ENCODE results near the gene SH3BGRL3. TPM values are rescaled to one million over a fixed set of nuclear protein-coding genes. Genes with fewer than 3 reads are reported as not detected.

The SH3BGRL3 gene
- total RNA-seq, 2 donors from 2014 or later = 38.2 to 43.1 TPM

DNA sequence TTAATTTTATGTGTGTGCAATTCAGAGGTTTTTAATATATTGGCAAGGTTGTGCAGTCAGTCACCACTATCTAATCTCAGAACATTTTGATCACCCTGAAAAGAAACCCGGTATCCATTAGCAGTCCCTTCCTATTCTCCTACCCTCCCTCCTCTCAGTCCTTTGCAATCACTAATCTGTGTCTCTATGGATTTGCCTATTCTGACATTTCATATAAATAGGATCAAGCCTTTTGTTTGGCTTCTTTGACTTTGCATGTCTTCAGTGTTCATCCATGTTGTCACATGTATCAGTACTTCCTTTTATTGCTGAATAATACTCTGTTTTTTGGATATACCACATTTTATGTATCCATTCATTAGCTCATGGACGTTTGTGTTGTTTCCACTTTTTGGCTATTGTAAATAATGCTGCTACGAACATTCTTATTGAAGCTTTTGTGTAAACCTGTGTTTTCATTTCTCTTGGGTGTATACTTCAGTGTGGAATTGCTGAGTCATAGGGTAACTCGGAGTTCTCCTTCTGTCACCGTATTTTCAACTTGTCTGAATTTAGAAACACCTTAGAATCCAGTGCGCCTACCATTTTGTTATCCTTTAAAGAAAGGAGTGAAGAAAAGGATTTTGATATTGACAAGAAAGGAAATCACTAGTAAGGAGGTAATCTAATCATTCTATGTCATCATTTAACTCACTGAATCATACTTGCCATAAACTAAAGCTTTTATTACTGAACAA lies 42.5 kb upstream of the SH3BGRL3 start:
- intact Hi-C loops (cut with DNase I) = no loop called here
- peaks cover 11% of the 10 kb centered on the region for H3K4me1 ChIP-seq
- WGBS, 2 donors = 46 to 53% methylated on average over 6 of the region's 6 CpGs
- DNase-seq (no peak), ATAC-seq (no peak)
- peaks cover 0 to 2% of the 10 kb centered on the region in 2 donors for H3K36me3 ChIP-seq (replicated peaks in 1 of 2; ENCODE audit: insufficient read depth in 1 of 2, low read depth in 2 of 2)
- no peak for TF ChIP-seq POLR2A (IDR thresholded peaks at IDR 0.05)
- TF ChIP-seq, protein P1, sequence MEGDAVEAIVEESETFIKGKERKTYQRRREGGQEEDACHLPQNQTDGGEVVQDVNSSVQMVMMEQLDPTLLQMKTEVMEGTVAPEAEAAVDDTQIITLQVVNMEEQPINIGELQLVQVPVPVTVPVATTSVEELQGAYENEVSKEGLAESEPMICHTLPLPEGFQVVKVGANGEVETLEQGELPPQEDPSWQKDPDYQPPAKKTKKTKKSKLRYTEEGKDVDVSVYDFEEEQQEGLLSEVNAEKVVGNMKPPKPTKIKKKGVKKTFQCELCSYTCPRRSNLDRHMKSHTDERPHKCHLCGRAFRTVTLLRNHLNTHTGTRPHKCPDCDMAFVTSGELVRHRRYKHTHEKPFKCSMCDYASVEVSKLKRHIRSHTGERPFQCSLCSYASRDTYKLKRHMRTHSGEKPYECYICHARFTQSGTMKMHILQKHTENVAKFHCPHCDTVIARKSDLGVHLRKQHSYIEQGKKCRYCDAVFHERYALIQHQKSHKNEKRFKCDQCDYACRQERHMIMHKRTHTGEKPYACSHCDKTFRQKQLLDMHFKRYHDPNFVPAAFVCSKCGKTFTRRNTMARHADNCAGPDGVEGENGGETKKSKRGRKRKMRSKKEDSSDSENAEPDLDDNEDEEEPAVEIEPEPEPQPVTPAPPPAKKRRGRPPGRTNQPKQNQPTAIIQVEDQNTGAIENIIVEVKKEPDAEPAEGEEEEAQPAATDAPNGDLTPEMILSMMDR (IDR thresholded peaks at IDR 0.05) = no peak
- H3K27me3 ChIP-seq = no peaks in the 10 kb centered on the region
- H3K27ac ChIP-seq = no peak overlapping the region
- no peaks in the 10 kb centered on the region for H3K9me3 ChIP-seq
- no peak overlapping the region for H3K4me3 ChIP-seq

DNA sequence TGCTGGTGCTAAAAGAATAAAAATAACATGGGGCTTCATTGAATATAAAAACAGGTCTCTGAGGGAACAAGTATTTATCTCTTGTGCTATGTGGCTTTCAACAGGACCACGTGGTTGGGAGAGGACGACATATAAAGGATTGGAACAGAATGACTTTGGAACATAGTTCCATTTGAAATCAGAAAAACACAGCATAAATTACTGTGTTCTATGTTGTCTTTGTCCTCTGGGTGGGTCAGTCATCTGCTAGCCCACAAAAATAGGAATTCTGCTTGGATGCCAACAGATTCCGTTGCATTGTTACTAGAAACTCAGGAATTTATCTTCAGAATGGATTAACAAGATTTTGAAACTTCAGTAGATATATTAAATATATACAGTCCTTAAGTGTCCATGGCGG lies 40.0 kb upstream of the SH3BGRL3 start:
- TF ChIP-seq, protein P1 (IDR thresholded peaks at IDR 0.05) = no peak
- no peak for TF ChIP-seq POLR2A (IDR thresholded peaks at IDR 0.05)
- no peak overlapping the region for H3K27ac ChIP-seq
- H3K4me3 ChIP-seq = no peak overlapping the region
- no peak for ATAC-seq
- peaks cover 0 to 4% of the 10 kb centered on the region in 2 donors for H3K36me3 ChIP-seq (replicated peaks in 1 of 2; ENCODE audit: insufficient read depth in 1 of 2, low read depth in 2 of 2)
- 79 to 81% methylated on average over 4 of the region's 4 CpGs for WGBS, 2 donors
- intact Hi-C loops (cut with DNase I) = no loop called here
- H3K9me3 ChIP-seq = no peaks in the 10 kb centered on the region
- peaks cover 4% of the 10 kb centered on the region for H3K4me1 ChIP-seq
- H3K27me3 ChIP-seq = no peaks in the 10 kb centered on the region
- DNase-seq = no peak

DNA sequence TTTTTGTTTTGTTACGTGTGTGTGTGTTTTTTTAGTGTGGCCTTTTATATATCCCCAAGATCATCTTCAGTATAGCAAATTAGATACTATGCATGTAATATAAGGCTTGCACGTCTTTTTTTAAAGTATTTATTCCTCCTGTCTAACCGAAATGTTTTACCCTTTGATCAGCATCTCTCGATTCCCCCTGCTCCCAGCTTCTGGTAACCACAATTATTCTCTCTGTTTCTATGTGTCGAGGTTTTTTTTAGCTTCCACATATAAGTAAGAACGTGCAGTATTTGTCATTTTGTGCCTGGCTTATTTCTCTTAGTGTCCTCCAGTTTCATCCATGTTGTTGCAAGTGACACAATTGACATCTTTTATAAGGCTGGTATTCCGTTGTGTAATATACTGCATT lies 27.2 kb upstream of the SH3BGRL3 start:
- 79 to 83% methylated on average over 7 of the region's 7 CpGs for WGBS, 2 donors
- Histone ChIP-seq H3K4me1 (no peaks in the 10 kb centered on the region), H3K27ac (no peak overlapping the region), H3K27me3 (no peaks in the 10 kb centered on the region), H3K36me3 (replicated peaks in 1 of 2; ENCODE audit: insufficient read depth in 1 of 2, low read depth in 2 of 2) (no peaks in the 10 kb centered on the region), H3K9me3 (no peaks in the 10 kb centered on the region), H3K4me3 (no peak overlapping the region)
- no peak for ATAC-seq
- no peak for DNase-seq
- TF ChIP-seq POLR2A (IDR thresholded peaks at IDR 0.05) = no peak
- TF ChIP-seq, protein P1 (IDR thresholded peaks at IDR 0.05) = no peak
- intact Hi-C loops (cut with DNase I) = no loop called here

DNA sequence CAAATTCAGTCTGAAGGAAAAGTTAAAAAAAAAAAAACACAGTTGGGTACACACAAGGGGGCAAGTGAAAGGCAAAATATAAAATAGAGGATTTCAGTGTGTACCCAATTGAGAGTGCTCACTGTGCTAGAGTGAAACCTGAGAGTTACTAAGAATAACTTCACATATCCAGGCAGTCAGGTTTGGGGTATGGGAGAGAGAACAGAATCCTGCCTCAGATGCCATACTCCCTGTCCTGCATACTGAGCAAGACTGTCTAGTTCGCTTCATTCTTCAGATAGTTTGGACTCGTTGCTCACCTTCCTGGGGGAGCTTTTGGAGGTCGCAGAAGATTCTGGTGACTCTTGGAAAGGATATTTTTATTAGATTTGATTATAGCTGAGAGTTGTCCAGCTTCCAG lies 25.5 kb upstream of the SH3BGRL3 start:
- TF ChIP-seq, protein P1 (IDR thresholded peaks at IDR 0.05) = no peak
- TF ChIP-seq POLR2A (IDR thresholded peaks at IDR 0.05) = no peak
- Histone ChIP-seq H3K27me3 (no peaks in the 10 kb centered on the region), H3K4me3 (no peak overlapping the region), H3K4me1 (no peaks in the 10 kb centered on the region), H3K36me3 (replicated peaks in 1 of 2; ENCODE audit: insufficient read depth in 1 of 2, low read depth in 2 of 2) (peaks cover 0 to 3% of the 10 kb centered on the region in 2 donors), H3K9me3 (no peaks in the 10 kb centered on the region), H3K27ac (no peak overlapping the region)
- no peak for ATAC-seq
- DNase-seq = no peak
- intact Hi-C loops (cut with DNase I) = no loop called here
- 76 to 82% methylated on average over 3 of the region's 3 CpGs for WGBS, 2 donors

DNA sequence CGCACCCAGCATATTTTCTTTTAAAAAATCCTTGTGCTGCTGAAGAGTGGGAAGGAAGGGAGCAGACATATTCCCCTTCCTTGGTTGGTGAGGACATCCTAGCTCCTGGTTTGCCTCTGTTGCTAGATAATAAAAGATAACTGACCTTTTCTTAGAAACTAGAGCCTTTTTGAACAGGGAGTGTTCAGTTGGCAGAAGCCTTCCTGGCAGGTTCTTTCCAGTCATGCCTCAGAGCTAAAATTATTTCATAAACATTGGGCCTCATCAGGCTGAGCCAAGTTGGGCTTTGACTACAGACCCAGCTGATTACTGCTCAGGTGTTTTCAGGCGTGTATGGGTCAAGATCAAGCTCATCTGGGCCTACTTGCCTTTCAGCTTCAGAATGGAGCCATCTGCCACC lies 22.7 kb upstream of the SH3BGRL3 start:
- H3K27me3 ChIP-seq = no peaks in the 10 kb centered on the region
- H3K4me1 ChIP-seq = no peaks in the 10 kb centered on the region
- ATAC-seq (no peak), DNase-seq (no peak)
- no peaks in the 10 kb centered on the region for H3K9me3 ChIP-seq
- H3K4me3 ChIP-seq = no peak overlapping the region
- TF ChIP-seq, protein P1 (IDR thresholded peaks at IDR 0.05) = no peak
- TF ChIP-seq POLR2A (IDR thresholded peaks at IDR 0.05) = no peak
- no peak overlapping the region for H3K27ac ChIP-seq
- H3K36me3 ChIP-seq (replicated peaks in 1 of 2; ENCODE audit: insufficient read depth in 1 of 2, low read depth in 2 of 2) = peaks cover 0 to 7% of the 10 kb centered on the region in 2 donors
- intact Hi-C loops (cut with DNase I) = no loop called here
- WGBS, 2 donors = 92% methylated on average over 2 of the region's 2 CpGs

All from body of pancreas (tissue), 4 donors.